LNCAP (cell line): ENCODE results near the gene TMEM163.

Experiments
- TF ChIP-seq, protein P1 (sequence below): fragments of 450-650 bp; IDR thresholded peaks from 2 replicates; pipeline ENCODE4 v1.5.1; 2017; ENCODE audit warnings: mild to moderate bottlenecking

Gene TMEM163

DNA sequence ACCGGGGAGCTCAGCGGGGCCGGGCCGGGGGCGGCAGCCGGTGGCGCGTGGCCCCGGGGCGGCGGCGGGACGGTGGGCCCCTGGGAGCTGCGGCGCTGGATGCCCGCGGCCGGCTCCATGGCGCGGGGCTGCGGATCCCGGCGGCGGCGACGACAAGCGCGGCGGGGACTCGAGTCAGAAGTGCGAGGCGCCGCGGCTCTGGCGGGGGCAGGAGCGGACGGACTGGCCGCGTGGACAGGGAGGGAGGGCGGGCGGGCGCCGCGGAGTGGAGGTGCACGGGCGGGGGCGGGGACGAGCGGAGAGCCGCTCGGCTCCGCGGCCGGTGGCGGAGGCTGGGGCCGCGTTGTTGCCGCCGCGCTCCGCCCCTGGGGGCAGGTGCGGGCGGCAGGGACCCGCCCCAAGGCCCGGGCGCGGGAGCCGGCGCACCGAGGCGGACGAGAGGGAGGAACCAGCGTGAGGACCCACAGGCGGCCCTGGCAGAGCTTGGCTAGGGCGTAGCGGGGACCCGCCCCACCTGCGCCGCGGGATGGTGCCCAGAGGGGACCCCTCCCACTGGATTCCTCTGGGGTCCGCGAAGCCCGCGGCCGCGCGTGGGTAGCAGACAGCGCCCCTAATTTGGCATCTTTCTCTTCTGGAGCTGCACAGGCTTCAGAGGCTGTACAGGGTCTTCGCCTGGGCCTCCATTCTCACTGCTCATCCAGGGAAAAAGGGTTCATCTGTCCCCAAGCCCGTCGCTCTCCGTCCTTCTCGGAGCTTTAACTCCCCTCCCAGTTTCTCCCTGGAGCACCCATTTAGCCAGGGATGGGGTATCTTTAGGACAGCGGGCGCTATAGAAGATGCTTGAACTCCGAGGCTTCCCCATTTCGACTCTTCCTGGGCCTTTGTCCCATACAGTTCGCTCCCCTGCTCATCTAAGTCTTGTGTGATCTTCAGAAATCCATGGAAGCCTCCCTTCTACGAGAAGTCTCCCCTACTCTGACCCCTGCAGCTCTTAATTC is at the start of gene TMEM163:
Gene TMEM163 (minus strand): TSS at position 184 of the 998 bp plus-strand sequence.
- TF ChIP-seq, protein P1, sequence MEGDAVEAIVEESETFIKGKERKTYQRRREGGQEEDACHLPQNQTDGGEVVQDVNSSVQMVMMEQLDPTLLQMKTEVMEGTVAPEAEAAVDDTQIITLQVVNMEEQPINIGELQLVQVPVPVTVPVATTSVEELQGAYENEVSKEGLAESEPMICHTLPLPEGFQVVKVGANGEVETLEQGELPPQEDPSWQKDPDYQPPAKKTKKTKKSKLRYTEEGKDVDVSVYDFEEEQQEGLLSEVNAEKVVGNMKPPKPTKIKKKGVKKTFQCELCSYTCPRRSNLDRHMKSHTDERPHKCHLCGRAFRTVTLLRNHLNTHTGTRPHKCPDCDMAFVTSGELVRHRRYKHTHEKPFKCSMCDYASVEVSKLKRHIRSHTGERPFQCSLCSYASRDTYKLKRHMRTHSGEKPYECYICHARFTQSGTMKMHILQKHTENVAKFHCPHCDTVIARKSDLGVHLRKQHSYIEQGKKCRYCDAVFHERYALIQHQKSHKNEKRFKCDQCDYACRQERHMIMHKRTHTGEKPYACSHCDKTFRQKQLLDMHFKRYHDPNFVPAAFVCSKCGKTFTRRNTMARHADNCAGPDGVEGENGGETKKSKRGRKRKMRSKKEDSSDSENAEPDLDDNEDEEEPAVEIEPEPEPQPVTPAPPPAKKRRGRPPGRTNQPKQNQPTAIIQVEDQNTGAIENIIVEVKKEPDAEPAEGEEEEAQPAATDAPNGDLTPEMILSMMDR: no peak

DNA sequence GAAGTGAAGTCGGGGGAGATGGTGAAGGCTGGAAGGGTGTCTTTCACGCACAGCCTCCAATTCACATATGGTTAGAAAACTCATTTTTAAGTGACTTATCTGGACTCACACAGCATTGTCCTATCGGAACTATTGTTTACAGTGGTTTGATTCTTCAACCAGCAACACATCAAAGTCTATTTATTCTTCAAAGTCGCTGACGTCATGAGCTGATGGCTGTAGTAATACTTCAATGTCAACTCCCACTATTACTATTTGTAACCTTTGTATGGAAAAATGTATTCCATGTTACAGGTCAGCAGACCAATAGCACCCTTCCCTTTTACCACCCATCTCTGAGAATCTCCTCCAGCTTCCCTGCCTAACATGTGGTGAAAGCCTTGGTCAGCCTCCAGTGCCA is 47.8 kb upstream of the TMEM163 start:
- TF ChIP-seq, protein P1: no peak

DNA sequence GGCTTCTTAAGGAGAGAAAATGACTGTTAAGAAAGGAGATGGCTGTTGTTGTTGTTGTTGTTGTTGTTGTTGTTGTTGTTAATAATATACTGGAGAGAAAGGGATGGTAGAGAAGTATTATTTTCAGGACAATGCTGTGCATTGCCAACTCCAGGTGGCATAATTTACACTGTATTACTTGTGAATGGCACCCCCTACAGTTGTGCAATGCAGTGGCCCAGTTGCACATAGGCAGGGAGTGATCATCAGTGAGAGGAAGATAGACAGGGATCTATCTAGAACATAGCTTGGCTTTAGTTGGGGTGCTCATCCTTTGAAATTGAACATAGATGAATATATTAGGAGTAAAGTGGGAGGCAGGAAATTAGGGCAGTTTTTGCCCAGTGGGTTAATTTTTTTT is 47.2 kb upstream of the TMEM163 start:
- TF ChIP-seq, protein P1: no peak; the same call in 1 of the 2 replicates

DNA sequence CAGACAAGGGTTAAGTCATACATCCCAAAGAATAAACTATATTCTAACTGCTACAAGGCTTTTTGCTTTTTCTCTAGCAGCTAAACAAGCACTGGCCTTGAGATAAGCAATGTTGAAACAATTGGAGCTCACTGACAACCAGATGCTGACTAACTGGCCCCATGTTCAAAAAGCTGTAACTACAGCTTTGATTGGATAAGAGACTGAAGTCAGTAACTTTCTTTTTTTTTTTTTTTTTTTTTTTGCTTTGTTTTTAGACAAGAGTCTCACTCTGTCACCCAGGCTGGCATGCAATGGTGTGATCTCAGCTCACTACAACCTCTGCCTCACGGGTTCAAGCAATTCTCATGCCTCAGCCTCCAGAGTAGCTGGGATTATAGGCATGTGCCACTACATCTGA is 45.4 kb upstream of the TMEM163 start:
- TF ChIP-seq, protein P1: no peak

DNA sequence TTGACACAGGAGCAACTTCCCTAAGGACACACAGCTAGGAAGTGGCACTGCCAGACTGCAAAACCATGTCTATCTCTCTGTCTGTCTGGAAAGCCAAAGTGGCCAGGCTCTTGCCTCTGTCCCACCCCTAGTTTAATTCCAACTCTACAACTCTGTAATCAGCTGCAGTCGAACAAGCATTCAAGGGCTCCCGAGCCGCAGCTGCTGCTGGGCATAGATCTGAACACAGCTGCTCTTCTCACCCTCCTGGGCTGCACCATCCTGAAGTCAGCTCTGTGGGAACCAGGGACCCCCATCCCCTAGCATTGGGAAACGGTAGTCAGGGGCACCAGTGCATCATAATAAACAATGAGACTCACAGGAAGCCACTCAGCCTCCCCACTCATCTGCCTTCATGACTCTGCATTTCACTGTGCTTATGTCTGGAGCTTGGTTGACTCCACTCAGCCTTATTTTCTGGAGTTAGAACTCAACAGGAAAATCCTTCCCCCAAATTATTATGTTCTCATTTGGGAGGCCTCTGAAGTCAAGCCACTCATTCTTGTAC is 44.4 kb upstream of the TMEM163 start:
- TF ChIP-seq, protein P1: no peak

DNA sequence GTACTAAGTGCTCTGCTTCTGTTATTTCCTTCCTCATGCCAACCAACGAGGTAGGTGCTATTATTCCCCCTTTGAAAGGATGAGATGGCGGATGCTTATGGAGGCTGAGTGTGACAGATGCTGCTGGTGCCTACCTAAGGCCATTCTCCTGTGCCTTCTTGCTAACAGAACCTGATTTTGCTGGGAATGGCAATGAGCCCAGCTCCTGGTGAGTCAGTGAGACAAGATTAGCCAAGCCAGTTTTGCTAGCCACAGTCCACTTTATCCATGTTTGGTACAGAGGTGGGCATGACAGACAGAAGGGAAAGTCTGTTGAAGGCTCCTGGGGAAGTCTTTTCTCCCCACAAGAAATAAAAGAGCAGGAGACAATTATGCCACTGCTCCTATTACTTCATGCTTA is 43.7 kb upstream of the TMEM163 start:
- TF ChIP-seq, protein P1: no peak

DNA sequence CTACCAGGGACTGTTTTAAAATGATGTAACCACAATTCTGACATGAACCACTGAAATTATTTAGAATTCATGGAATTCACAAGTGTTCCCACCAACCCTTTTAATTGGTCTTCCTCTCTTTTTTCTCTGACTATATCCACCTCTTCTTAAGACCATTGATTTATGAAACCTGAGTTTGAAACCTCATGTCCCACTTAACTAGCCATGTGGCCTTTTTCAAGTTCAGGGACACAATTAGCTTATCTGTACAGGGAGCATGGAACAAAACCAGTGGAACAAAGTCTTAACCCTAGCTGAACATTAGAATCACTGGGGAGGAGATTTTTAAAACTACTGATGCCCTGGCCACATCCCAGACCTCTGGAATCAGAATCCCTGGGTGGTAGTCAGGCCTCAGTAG is 41.6 kb upstream of the TMEM163 start:
- TF ChIP-seq, protein P1: no peak
